ENCODE measurements around the gene HM13. TPM values are rescaled to one million over a fixed set of nuclear protein-coding genes. Genes with fewer than 3 reads are reported as not detected.
A peak's percentile ranks its signal among the peaks of the same experiment; 100 is the strongest.
"Not testable (repeated sequence)": the region's sequence is repeated elsewhere in the genome, so short reads cannot be mapped to it uniquely, and the experiment has no call there.

HM13 gene
- total RNA-seq, 2 donors from 2014 or later: 31.7 to 45.7 TPM

DNA sequence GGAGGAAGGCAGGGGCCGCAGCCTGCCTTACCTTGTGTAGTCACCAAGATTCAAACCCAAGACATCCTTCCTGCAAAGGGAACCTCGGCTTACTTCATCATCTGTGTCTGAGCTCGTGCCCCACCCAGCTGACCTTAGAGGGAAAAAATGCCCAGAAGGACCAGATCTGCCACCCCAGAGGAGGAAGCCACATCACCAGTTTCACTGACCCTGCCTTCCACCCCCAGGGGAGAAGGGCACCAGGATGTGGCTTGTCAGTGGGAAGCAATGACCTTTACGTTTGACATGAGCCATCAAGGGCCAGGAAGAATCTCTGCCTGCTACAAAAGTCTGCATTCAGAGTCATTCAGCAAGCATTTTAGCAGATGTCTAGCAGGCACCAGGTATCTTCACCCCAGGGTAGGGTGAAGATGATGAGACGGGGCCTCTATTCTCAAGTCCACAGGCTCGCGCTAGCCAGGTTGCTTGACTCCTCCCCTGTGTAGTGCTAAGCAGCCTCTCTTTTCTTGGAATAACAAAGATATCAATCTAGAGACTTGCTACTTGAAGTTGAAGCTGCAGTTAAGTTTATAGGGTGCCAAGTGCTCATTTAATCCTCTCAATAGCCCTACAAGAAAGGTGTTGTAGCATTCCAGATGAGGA lies 28.1 kb downstream of the HM13 start:
- TF ChIP-seq, protein P1, sequence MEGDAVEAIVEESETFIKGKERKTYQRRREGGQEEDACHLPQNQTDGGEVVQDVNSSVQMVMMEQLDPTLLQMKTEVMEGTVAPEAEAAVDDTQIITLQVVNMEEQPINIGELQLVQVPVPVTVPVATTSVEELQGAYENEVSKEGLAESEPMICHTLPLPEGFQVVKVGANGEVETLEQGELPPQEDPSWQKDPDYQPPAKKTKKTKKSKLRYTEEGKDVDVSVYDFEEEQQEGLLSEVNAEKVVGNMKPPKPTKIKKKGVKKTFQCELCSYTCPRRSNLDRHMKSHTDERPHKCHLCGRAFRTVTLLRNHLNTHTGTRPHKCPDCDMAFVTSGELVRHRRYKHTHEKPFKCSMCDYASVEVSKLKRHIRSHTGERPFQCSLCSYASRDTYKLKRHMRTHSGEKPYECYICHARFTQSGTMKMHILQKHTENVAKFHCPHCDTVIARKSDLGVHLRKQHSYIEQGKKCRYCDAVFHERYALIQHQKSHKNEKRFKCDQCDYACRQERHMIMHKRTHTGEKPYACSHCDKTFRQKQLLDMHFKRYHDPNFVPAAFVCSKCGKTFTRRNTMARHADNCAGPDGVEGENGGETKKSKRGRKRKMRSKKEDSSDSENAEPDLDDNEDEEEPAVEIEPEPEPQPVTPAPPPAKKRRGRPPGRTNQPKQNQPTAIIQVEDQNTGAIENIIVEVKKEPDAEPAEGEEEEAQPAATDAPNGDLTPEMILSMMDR (IDR thresholded peaks at IDR 0.05): no peak
- no peaks in the 10 kb centered on the region for H3K27me3 ChIP-seq
- no peaks in the 10 kb centered on the region for H3K9me3 ChIP-seq
- peaks cover 0 to 15% of the 10 kb centered on the region in 2 donors for H3K4me1 ChIP-seq
- DNase-seq (ENCODE audit: low spot score): no peak
- no peak overlapping the region for H3K27ac ChIP-seq
- peaks cover 40% of the 10 kb centered on the region for H3K36me3 ChIP-seq
- no peak overlapping the region for H3K4me3 ChIP-seq

DNA sequence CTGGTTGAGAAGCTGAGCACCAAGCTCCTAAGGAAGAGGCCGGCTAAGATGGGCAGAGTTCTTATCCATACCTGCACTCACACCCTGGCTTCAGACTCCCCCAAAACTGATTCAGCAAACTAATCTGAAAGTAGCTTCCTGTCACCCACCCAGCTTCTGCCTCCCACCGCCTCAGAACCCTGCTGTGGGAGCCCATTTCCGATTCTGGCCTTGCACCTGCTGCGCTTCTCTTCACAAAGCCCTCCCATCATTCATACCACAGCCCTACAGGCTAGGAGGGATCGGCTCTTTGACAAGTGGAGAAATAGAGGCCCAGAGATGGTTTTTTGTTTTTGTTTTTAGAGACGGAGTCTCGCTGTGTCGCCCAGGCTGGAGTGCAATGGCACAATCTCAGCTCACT lies 28.7 kb downstream of the HM13 start:
- Histone ChIP-seq H3K4me3 (no peak overlapping the region), H3K36me3 (peaks cover 35% of the 10 kb centered on the region), H3K4me1 (peaks cover 0 to 19% of the 10 kb centered on the region in 2 donors), H3K27me3 (no peaks in the 10 kb centered on the region), H3K9me3 (no peaks in the 10 kb centered on the region), H3K27ac (no peak overlapping the region)
- no peak for DNase-seq (ENCODE audit: low spot score)
- TF ChIP-seq, protein P1 (IDR thresholded peaks at IDR 0.05): no peak

DNA sequence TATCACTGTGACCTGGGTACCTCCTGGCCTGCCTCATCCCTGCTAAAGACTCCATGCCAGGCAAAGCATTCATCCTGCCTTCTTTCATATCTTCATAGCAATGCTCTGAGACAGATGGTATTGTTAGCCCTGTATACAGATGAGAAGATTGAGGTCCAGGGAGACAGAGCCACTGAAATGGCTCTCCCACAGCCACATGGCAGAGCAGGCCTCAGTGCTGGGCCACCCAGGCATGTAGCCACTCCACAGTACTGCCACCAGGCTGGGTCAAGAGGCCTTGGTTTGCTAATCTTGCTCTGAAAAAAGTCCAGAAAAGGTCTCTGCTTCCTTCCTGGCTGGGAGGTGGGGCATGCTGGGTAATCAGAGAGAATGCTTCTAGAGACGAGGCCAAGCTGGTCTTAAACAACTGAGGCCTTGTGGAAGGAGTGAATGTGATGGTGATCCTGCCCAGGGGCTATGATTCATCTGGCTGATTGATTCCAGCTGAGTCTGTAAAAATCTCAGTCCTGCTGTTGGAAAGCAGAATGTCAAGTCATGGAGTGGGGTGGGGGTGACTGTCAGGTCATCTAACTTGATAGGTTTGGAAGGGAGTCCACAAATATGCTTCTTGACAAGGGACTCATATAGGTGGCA lies 29.8 kb downstream of the HM13 start:
- DNase-seq (ENCODE audit: low spot score): no peak
- Histone ChIP-seq H3K9me3 (no peaks in the 10 kb centered on the region), H3K27me3 (no peaks in the 10 kb centered on the region), H3K4me1 (peaks cover 0 to 28% of the 10 kb centered on the region in 2 donors), H3K4me3 (no peak overlapping the region), H3K36me3 (peaks cover 31% of the 10 kb centered on the region), H3K27ac (peak overlapping the region; percentile 51 to 56)
- TF ChIP-seq, protein P1 (IDR thresholded peaks at IDR 0.05): no peak

DNA sequence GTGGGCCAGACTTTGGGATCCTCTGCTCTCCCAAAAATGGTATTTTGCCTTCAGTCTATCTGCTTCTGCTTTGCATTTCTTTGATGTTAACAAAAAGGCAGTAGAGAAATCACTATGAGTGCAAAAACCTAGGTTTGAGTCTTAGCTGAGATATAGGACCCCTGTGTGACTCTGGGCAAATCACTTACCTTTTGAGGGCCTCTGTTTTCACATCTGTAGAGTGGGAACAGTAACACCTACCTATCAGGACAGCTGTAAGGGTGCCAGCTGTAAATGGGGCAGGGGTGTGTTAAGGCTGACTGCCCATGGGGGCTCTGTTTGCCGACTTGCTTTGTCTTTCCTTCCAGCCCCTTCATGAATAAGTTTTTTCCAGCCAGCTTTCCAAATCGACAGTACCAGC lies 30.4 kb downstream of the HM13 start:
- no peaks in the 10 kb centered on the region for H3K27me3 ChIP-seq
- no peak for DNase-seq (ENCODE audit: low spot score)
- H3K27ac ChIP-seq: peak overlapping the region in 1 of 2 donors; percentile 51
- peaks cover 0 to 28% of the 10 kb centered on the region in 2 donors for H3K4me1 ChIP-seq
- H3K36me3 ChIP-seq: peaks cover 32% of the 10 kb centered on the region
- H3K4me3 ChIP-seq: no peak overlapping the region
- no peaks in the 10 kb centered on the region for H3K9me3 ChIP-seq
- TF ChIP-seq, protein P1 (IDR thresholded peaks at IDR 0.05): no peak

DNA sequence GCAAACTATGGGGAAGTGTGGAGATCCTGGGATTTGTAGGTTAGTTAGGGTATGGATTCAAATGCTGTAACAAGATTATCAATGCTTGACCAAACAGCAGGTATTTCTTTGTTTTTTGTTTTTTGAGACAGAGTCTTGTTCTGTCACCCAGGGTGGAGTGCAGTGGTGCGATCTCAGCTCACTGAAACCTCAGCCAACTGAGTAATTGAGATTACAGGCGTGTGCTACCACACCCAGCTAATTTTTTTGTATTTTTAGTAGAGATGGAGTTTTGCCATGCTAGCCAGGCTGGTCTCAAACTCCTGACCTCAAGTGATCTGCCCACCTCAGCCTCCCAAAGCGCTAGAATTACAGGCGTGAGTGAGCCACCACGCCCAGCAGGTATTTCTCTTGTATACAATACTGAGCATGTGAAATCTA lies 31.4 kb downstream of the HM13 start:
- Histone ChIP-seq H3K4me1 (peaks cover 0 to 28% of the 10 kb centered on the region in 2 donors), H3K36me3 (peaks cover 34% of the 10 kb centered on the region)
- H3K27me3 ChIP-seq; H3K9me3 ChIP-seq; H3K27ac ChIP-seq; H3K4me3 ChIP-seq; DNase-seq (ENCODE audit: low spot score): not testable (repeated sequence)

DNA sequence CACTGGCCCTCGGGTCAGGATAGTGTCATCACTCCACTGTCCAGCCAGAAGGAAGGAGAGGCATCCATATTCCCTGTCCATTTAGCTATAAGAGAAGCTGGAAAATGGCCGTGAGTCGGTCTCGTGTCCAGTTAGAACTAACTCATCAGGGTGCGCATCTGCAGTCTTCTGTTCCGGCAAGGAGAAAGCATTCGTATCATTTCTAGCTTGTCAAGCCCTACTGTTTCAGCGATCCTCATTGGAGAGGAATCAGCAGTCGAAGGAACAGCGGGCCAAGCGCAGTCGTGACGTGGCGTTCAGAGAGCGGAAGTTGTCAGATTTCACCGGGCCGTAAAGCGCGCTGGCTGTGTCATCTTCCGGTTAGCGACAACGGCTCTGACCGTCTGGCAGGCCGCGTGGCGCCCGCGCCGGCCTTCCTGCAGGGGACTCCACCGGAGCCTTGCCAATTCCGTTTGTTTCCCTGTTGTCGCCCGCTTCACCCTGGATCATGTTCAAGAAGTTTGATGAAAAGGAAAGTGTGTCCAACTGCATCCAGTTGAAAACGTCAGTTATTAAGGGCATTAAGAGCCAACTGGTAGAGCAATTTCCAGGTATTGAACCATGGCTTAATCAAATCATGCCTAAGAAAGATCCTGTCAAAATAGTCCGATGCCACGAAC lies 32.9 kb downstream of the HM13 start:
- Histone ChIP-seq H3K9me3 (no peaks in the 10 kb centered on the region), H3K36me3 (peaks cover 48% of the 10 kb centered on the region), H3K4me1 (peaks cover 0 to 28% of the 10 kb centered on the region in 2 donors), H3K27ac (peak overlapping the region; percentile 86 to 87), H3K4me3 (peak overlapping the region; percentile 48 to 56), H3K27me3 (no peaks in the 10 kb centered on the region)
- TF ChIP-seq, protein P1 (IDR thresholded peaks at IDR 0.05): no peak
- DNase-seq (ENCODE audit: low spot score): peak; percentile 87
